Rectal smooth muscle tissue (tissue), 1 donor: ENCODE results near the gene CCM2.

Experiments used
- H3K27ac ChIP-seq: one replicate; pipeline ENCODE4 v1.7.0; 2013; ENCODE audit warnings: low read depth, low read length, inconsistent platforms
- H3K27me3 ChIP-seq: one replicate; pipeline ENCODE4 v1.7.0; 2013; ENCODE audit warnings: low read length; ENCODE audit not compliant: control insufficient read depth, insufficient read depth
- H3K36me3 ChIP-seq: one replicate; pipeline ENCODE4 v1.7.0; 2013; ENCODE audit warnings: low read length; ENCODE audit not compliant: control insufficient read depth, insufficient read depth
- H3K4me1 ChIP-seq: one replicate; pipeline ENCODE4 v1.7.0; 2013; ENCODE audit warnings: low read length; ENCODE audit not compliant: control insufficient read depth, insufficient read depth
- H3K4me3 ChIP-seq: one replicate; pipeline ENCODE4 v1.7.0; 2013; ENCODE audit warnings: low read length
- H3K9ac ChIP-seq: one replicate; pipeline ENCODE4 v1.7.0; 2013; ENCODE audit warnings: low read length

Gene CCM2

DNA sequence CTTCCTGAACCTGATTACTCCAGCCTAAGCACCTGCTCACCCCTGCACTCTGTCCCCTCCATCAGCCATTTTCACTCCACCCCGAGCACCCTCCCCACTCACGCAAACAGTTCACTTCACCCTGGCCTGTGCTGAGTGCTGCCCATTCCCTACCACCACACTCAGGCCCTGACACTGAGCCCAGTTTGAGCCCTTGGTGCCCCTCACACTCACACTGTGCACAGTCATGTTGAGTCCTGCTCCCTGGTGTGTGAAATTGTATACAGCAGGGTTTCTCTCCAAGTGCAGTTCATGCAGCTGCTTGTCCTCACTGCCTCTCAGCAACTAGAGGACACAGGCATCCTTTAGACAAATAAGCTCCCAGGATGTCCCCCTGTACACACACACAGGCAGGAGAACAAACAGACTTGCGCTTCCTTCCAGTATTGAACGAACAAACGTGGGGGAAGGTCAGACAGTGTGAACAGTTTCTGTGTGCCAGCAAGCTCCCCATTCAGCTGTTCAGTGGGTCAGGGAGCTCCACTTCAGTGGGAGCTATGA, 28.0 kb upstream of the CCM2 start:
- Histone ChIP-seq H3K27ac (no peak overlapping the region), H3K36me3 (no peaks in the 10 kb centered on the region), H3K27me3 (no peaks in the 10 kb centered on the region), H3K4me3 (no peak overlapping the region), H3K4me1 (no peaks in the 10 kb centered on the region), H3K9ac (no peak overlapping the region)

DNA sequence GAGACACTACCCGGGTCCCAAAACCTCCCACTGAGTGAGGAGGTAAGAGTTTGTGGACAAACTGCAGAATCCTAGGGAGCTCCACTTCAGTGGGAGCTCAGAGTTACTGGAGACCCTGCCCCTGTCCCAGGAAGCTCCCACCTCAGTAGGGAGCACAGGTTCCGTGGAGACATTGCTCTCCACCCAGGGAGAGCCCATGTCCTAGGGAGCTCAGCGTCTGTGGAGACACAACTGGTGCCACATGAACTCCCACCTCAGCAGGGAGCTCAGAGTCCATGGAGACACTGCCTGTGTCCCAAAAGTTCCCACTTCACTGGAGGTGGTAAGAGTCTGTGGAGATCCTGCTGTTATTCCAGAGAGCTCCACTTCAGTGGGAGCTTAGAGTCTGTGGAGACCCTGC, 27.4 kb upstream of the CCM2 start:
- Histone ChIP-seq H3K9ac (no peak overlapping the region), H3K4me3 (no peak overlapping the region), H3K27ac (no peak overlapping the region), H3K4me1 (no peaks in the 10 kb centered on the region), H3K36me3 (no peaks in the 10 kb centered on the region), H3K27me3 (no peaks in the 10 kb centered on the region)

DNA sequence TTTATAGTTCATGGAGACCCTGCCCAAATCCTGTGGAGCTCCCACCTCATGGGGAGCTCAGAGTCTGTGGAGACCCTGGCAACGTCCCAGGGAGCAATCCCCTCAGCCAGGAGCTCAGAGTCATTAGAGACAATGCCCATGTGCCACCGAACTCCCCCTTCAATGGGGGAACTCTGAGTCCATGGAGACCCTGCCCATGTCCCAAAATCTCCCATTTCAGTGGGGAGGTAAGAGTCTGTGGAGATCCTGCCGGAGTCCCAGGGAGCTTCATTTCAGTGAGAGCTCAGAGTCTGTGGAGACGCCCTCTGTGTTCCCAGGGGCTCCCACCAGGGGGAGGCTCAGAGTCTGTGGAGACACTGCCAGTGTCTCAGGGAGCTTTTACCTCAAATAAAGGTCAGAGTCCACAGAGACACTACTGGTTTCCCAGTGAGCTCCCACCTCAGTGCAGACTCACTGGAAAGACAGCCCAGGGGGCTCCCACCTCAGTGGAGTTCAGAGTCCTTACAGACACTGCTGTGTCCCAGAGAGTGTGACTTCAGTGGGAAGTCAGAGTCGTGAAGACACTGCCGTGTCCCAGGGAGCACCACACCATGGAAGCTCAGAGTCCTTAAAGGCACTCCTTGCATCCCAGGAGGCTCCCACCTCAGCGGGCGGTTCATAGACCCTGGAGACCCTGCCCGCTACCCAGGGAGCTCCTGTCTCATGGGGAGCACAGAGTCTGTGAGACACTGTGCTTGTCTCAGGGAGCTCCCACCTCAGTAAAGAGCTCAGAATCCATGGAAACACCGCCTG, 26.2 kb upstream of the CCM2 start:
- no peak overlapping the region for H3K4me3 ChIP-seq
- H3K27me3 ChIP-seq, result no peaks in the 10 kb centered on the region
- H3K9ac ChIP-seq, result no peak overlapping the region
- H3K27ac ChIP-seq, result no peak overlapping the region
- H3K36me3 ChIP-seq, result no peaks in the 10 kb centered on the region
- no peaks in the 10 kb centered on the region for H3K4me1 ChIP-seq

DNA sequence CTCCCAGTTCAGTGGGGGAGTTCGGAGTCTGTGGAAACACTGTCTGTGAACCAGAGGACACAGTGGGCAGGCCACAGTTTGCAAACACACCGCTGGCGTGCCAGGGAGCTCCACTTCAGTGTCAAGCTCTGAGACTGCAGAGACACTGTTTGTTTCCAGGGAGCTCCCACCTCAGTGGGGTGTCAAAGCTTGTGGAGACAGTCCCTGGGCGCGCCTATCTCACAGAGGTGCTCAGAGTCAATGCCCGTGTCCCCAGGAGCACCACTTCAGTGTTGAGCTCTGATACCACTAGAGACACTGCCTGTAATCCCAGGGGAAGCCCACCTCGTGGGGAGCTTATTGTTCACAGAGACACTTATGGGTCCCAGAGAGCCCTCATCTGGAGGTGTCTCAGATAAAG, 25.5 kb upstream of the CCM2 start:
- no peak overlapping the region for H3K9ac ChIP-seq
- no peaks in the 10 kb centered on the region for H3K27me3 ChIP-seq
- H3K27ac ChIP-seq, result no peak overlapping the region
- H3K4me3 ChIP-seq, result no peak overlapping the region
- no peaks in the 10 kb centered on the region for H3K36me3 ChIP-seq
- H3K4me1 ChIP-seq, result no peaks in the 10 kb centered on the region

DNA sequence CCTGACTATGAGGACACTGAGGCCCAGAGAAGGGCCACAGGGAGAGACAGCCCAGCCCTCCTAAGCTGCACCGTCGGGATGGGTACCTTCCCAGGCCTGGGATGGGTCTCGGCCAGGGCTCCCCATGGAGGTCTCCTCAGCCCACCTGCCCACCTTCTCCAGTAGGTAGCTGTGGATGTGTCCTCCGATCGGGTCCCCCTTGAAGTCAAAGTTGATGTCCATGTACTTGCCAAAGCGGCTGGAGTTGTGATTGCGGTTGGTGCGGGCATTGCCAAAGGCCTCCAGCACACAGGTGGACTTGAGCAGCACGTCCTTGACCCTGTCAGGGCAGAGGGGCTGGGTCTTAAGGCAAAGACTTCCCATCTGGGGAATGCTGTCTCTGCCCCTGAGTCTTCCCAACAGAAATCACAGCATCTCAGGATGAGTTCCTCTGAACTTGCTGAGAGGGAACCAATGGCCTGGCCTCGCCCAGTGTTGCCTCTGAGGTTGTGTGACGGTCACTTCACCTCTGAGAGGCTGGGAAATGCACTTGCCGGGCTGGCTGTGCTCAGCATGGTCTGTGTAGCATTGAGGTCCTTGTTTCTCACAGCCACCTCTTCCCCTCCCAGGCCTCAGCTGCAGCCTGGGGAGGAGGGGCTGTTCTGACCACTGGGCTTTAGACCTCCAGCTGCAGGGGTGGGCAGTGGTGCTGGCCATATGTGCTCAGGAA, 24.5 kb upstream of the CCM2 start:
- H3K4me3 ChIP-seq, result no peak overlapping the region
- H3K27ac ChIP-seq, result no peak overlapping the region
- H3K9ac ChIP-seq, result no peak overlapping the region
- peaks cover 2% of the 10 kb centered on the region for H3K4me1 ChIP-seq
- H3K36me3 ChIP-seq, result no peaks in the 10 kb centered on the region
- no peaks in the 10 kb centered on the region for H3K27me3 ChIP-seq

DNA sequence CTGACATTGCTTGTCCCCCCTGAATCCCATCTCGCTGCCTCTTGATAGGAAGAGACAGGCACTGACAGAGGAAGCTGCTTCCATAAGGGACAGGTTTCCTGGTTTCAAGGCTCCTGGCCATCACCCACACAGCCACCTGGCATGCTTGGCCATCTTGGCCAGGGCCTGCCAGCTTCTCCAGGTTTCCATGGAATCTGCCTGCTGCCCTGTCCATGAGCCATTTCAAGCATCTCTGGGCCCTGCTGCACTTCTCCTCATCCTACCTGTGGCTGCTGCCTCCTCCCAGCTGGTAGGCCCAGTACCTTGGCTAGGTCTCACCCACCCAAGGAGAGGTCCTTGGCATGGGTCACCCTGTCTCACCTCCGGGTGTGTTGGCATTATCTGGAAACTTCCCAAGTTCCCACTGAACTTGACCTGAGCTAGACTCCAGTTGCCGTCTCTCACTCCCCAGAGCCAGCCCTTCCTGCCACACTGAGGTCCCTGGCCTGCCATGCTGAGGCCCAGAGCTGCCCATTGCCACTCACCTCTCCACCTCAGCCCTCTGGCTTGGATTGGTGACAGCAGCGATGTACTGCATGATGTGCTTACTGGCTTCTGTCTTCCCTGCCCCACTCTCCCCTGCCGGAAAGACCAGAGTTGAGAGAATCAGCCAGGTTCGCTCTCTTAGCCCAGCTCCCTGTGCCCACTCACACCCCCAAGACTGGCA, 23.8 kb upstream of the CCM2 start:
- Histone ChIP-seq H3K4me3 (no peak overlapping the region), H3K4me1 (peaks cover 2% of the 10 kb centered on the region), H3K36me3 (no peaks in the 10 kb centered on the region), H3K9ac (no peak overlapping the region), H3K27me3 (no peaks in the 10 kb centered on the region), H3K27ac (no peak overlapping the region)

DNA sequence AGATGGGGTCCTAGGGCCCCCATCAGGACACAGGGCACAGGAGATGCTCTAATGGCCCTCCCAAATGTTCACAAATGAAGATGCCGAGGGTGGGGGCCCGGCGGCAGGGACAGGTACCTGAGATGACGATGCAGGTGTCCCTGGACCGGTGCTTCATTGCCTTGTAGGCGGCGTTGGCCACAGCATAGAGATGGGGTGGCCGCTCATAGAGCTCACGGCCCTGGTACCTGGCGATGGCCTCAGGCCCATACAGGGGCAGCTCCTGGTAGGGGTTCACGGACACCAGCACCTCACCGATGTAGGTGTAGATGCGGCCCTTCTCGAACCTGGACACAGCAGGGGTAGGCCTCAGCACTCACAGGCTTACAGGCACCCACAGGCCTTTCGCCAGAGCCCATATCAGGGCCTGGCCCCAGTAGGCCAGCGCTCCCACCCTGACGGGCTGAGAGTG, 23.2 kb upstream of the CCM2 start:
- Histone ChIP-seq H3K4me1 (peaks cover 2% of the 10 kb centered on the region), H3K9ac (no peak overlapping the region), H3K27ac (no peak overlapping the region), H3K27me3 (no peaks in the 10 kb centered on the region), H3K4me3 (peak overlapping the region; percentile 9), H3K36me3 (no peaks in the 10 kb centered on the region)

DNA sequence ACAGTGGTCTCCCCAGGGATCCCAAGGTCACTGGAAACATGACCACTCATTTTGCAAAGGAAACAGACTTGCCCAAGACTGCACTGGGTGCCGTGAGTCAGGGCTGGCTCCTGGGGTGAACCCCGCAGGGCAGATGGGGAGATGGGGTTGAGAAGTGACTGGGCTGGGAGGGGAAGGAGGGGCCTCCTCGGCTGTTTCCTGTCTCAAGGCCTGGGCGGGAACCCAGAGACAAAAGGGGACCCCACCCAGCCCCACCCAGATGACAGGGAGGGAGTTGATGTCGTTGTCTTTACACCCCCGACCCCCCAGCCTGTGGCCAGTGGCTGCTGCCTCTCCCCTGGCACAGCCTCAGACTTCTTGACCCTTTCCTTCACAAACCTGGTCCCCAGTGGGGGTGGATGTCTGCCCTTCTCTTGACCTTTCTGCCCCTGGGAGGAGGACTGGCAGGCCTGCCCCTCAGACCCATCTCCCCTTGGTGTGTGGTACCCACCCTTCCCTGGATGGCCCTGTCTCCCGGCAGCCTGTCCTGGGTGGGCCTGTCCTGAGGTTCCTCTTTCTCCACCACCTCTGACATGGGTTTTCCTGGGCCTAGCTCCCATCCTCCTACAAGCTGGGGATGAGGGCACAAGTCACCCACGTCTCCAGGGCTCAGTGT, 22.6 kb upstream of the CCM2 start:
- Histone ChIP-seq H3K9ac (no peak overlapping the region), H3K27me3 (no peaks in the 10 kb centered on the region), H3K27ac (no peak overlapping the region), H3K36me3 (peaks cover under 1% of the 10 kb centered on the region), H3K4me1 (peaks cover 2% of the 10 kb centered on the region), H3K4me3 (peak overlapping the region; percentile 34)

DNA sequence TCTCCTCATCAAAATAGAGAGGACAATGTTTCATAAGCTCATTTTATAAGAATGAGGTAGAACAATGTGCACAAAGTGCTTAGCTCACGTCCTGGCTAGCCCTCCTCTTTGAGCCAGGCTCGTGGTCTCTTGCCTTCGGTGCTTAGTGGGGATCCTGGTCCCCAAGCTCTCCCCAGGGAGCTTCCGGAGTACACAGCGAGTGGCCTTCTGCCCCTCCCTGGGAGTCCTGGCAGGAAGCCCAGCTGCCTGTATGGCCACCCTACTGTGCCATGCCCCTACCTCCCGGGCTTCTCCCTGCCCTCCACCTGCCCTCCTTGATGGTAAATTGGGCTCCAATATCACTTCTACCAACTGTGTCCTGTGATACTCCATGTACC, 22.1 kb upstream of the CCM2 start:
- H3K27me3 ChIP-seq, result no peaks in the 10 kb centered on the region
- H3K36me3 ChIP-seq, result peaks cover 4% of the 10 kb centered on the region
- H3K4me1 ChIP-seq, result peaks cover 2% of the 10 kb centered on the region
- no peak overlapping the region for H3K27ac ChIP-seq
- no peak overlapping the region for H3K9ac ChIP-seq
- peak overlapping the region; percentile 34 for H3K4me3 ChIP-seq

DNA sequence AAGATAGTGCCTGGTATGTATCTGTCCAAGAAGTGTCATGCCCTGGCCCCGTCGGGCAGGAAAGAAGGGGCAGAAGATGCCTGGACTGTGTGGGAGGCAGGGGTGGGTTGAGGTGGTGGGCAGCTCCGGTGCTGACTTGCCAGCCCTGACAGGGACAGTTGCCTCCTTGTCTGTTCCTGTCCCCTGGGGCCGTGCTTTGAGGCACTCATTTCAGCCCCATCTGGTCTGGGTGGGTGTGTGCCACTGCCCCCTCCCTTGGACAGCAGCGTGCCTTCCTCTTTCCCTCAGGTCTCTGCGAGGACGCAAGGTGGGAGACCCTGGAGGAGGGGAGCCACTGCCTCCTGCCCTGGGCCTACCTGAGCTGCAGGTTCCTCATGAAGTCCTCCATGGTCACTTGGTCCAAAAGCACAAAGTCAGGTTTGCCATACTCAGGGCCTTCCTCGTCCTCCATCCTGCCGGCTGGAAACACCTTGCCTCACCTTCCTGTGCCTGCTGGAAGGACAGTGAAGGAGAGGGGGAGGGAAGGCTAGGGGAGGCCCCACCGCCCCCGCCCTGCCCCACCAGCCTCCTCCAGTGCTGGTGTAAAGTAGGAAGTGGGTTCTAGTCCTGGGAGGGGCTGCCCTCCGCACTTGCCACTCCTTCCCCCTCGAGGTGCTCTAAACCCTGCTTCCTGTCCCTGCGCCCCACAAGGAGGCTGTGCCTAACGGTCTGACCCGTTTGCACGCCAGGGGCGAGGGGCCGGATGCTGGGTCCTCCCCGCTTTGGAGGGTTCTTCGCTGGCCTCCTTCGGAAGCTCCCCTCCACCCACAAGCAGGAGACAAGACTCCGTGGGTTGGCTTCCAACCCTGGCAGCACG, 21.3 kb upstream of the CCM2 start, which contains the start of gene MYO1G:
MYO1G (minus strand) TSS at position 505 of the 856 bp plus-strand sequence; CDS start at position 451, 54 bp downstream.
- Histone ChIP-seq H3K36me3 (peaks cover 4% of the 10 kb centered on the region), H3K27ac (peak within 1 kb of the TSS; percentile 28), H3K27me3 (no peaks in the 10 kb centered on the region), H3K4me1 (peaks cover 2% of the 10 kb centered on the region), H3K4me3 (peak within 1 kb of the TSS; percentile 34), H3K9ac (peak within 1 kb of the TSS; percentile 13)
